Activated CD4-positive, alpha-beta T cell treated with anti-CD3 and anti-CD28 coated beads, Interleukin-2, Interleukin-6, amounts not matched to agents 100 ng/mL and 50 ng/mL, durations not matched to agents 16 hours and 8 hours (primary cell): Measurements from ENCODE around the gene ERMAP.
A peak's percentile ranks its signal among the peaks of the same experiment; 100 is the strongest.

ENCODE experiments used
- DNase-seq: peaks from one replicate; pipeline ENCODE4 v3.0.0-alpha.2; 2020

The ERMAP gene

GRCh38 chr1:42816585-42817439 is at the start of gene ERMAP, which contains the start of gene SVBP:
Gene ERMAP, plus strand, starts transcription at chr1:42817122. Its CDS starts 13,327 bp downstream, at chr1:42830449.
Gene SVBP, minus strand, starts transcription at chr1:42817397. Its CDS starts 853 bp downstream, at chr1:42816544.
- DNase-seq = peak; percentile 97

GRCh38 chr1:42767510-42768000 is 49.4 kb upstream of the ERMAP start:
- peak; percentile 34 for DNase-seq

GRCh38 chr1:42768172-42768571 is 48.8 kb upstream of the ERMAP start:
- no peak for DNase-seq

- no peak for DNase-seq
These were observed 47.1 kb upstream of the ERMAP start for GRCh38 chr1:42769811-42770210.

- peak; percentile 14 for DNase-seq
These were observed 43.5 kb upstream of the ERMAP start for GRCh38 chr1:42773420-42773819.

- DNase-seq = no peak
These were observed 41.9 kb upstream of the ERMAP start for GRCh38 chr1:42774928-42775526.

- no peak for DNase-seq
These were observed 40.4 kb upstream of the ERMAP start for GRCh38 chr1:42776502-42776901.

GRCh38 chr1:42777852-42778251 is 39.1 kb upstream of the ERMAP start:
- DNase-seq = peak; percentile 48

- DNase-seq = peak; percentile 28
These were observed 37.2 kb upstream of the ERMAP start for GRCh38 chr1:42779725-42780124.

- DNase-seq = no peak
These were observed 36.7 kb upstream of the ERMAP start for GRCh38 chr1:42780176-42780575.

GRCh38 chr1:42783092-42783491 is 33.8 kb upstream of the ERMAP start:
- no peak for DNase-seq

GRCh38 chr1:42784547-42784945 is 32.4 kb upstream of the ERMAP start:
- no peak for DNase-seq

GRCh38 chr1:42784946-42785693 is 31.8 kb upstream of the ERMAP start, which contains the start of gene TMEM269:
Gene TMEM269, plus strand, starts transcription at chr1:42784991. Its CDS starts 4,903 bp downstream, at chr1:42789894.
- DNase-seq = peak; percentile 39

GRCh38 chr1:42786097-42786496 is 30.8 kb upstream of the ERMAP start:
- DNase-seq = no peak

GRCh38 chr1:42788021-42788420 is 28.9 kb upstream of the ERMAP start:
- DNase-seq = no peak

GRCh38 chr1:42793824-42794223 is 23.1 kb upstream of the ERMAP start:
- no peak for DNase-seq

- DNase-seq = no peak
These were observed 19.5 kb upstream of the ERMAP start for GRCh38 chr1:42797414-42797813.

GRCh38 chr1:42797979-42798378 is 18.9 kb upstream of the ERMAP start:
- no peak for DNase-seq

- no peak for DNase-seq
These were observed 15.0 kb upstream of the ERMAP start for GRCh38 chr1:42801832-42802473.

GRCh38 chr1:42806171-42806570 is 10.8 kb upstream of the ERMAP start:
- DNase-seq = no peak

GRCh38 chr1:42806593-42806992 is 10.3 kb upstream of the ERMAP start:
- DNase-seq = no peak

- no peak for DNase-seq
These were observed 9.8 kb upstream of the ERMAP start for GRCh38 chr1:42807056-42807668.
